ACC112 (cell line): ENCODE data around the gene WASF1.

Experiments used
- H2AFZ ChIP-seq: fragments of 200-600 bp; sonication (generic); one replicate; pipeline ENCODE4 v1.6.0; 2017; ENCODE audit warnings: antibody characterized with exemption, low read length; ENCODE audit not compliant: unreplicated experiment
- H3K27ac ChIP-seq: fragments of 200-600 bp; sonication (generic); 2 replicates; pipeline ENCODE4 v1.5.1; 2014; ENCODE audit warnings: low read depth, mild to moderate bottlenecking, antibody characterized with exemption, low read length, moderate library complexity
- H3K27me3 ChIP-seq: fragments of 200-600 bp; sonication (generic); 2 replicates; pipeline ENCODE4 v1.6.1; 2014; ENCODE audit warnings: mild to moderate bottlenecking, antibody characterized with exemption, low read length, moderate library complexity, mixed read lengths; ENCODE audit not compliant: insufficient read depth
- H3K36me3 ChIP-seq: fragments of 200-600 bp; sonication (generic); 2 replicates; pipeline ENCODE4 v1.6.1; 2016; ENCODE audit warnings: mild to moderate bottlenecking, antibody characterized with exemption, low read length, moderate library complexity, mixed read lengths; ENCODE audit not compliant: insufficient read depth
- H3K4me1 ChIP-seq: fragments of 200-600 bp; sonication (generic); one replicate; pipeline ENCODE4 v1.6.1; 2016; ENCODE audit warnings: low read length, mixed read lengths; ENCODE audit not compliant: insufficient read depth, unreplicated experiment, control insufficient read depth
- H3K4me3 ChIP-seq: fragments of 200-600 bp; sonication (generic); 2 replicates; pipeline ENCODE4 v1.5.1; 2014; ENCODE audit warnings: mild to moderate bottlenecking, low read depth, low read length
- H3K79me2 ChIP-seq: fragments of 200-600 bp; sonication (generic); one replicate; pipeline ENCODE4 v1.6.0; 2016; ENCODE audit warnings: low read length; ENCODE audit not compliant: control insufficient read depth, unreplicated experiment, insufficient read depth

The WASF1 gene

GRCh38 chr6:110173506-110174132 is 5.9 kb downstream of the WASF1 start:
- Histone ChIP-seq H3K4me1 (peaks cover 11% of the 10 kb centered on the region), H3K27me3 (no peaks in the 10 kb centered on the region), H2AFZ (no peak overlapping the region), H3K27ac (no peak overlapping the region), H3K4me3 (no peak overlapping the region), H3K36me3 (no peaks in the 10 kb centered on the region), H3K79me2 (peaks cover 73% of the 10 kb centered on the region)

- Histone ChIP-seq H3K4me3 (no peak overlapping the region), H3K27ac (no peak overlapping the region), H3K27me3 (no peaks in the 10 kb centered on the region), H3K36me3 (no peaks in the 10 kb centered on the region), H2AFZ (no peak overlapping the region), H3K79me2 (peaks cover 58% of the 10 kb centered on the region), H3K4me1 (no peaks in the 10 kb centered on the region)
These were observed 9.4 kb downstream of the WASF1 start for GRCh38 chr6:110170081-110170480.

DNA sequence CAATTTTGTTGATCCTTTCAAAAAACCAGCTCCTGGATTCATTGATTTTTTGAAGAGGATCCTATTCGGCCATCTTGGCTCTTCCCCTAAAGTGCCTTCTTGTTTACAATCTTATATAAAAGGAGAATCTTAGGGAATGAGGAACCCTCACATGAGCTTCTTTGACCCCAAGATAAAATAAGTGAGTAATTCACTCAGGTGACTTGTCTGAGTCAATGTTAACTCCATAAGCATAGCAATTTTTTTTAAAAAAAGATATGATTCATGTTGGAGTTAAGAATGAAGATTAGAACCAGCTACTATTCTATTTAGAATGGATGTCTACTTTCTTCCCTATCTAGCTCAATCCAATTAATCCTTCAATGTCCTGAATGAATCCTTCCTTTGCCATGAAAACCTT is 21.0 kb downstream of the WASF1 start:
- Histone ChIP-seq H2AFZ (no peak overlapping the region), H3K4me3 (no peak overlapping the region), H3K79me2 (peaks cover 10% of the 10 kb centered on the region), H3K27ac (no peak overlapping the region), H3K4me1 (no peaks in the 10 kb centered on the region), H3K36me3 (no peaks in the 10 kb centered on the region), H3K27me3 (no peaks in the 10 kb centered on the region)

GRCh38 chr6:110147870-110148269 is 31.6 kb downstream of the WASF1 start:
- H3K4me3 ChIP-seq, result no peak overlapping the region

DNA sequence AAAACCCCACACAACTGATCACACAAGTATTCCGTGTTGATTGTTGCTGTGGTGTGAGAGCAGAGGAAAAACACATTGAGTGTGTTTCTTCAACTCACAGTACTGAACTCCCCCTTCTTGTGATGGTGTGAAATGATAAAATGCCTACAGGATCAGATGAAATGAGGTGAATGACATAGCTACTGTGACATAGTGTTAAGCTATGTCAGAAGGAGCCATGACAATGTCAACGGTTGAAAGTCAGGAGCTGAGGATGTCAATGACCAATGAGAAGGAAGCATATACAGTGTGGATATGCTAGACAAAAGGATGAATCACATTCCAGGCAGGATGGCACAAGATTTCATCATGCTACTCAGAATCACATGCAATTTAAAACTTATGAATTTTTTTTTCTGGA is 38.8 kb downstream of the WASF1 start:
- no peaks in the 10 kb centered on the region for H3K79me2 ChIP-seq
- H3K27me3 ChIP-seq, result no peaks in the 10 kb centered on the region
- no peak overlapping the region for H2AFZ ChIP-seq
- no peaks in the 10 kb centered on the region for H3K4me1 ChIP-seq
- H3K36me3 ChIP-seq, result no peaks in the 10 kb centered on the region; the same call in 1 of the 2 replicates
- H3K27ac ChIP-seq, result no peak overlapping the region
- H3K4me3 ChIP-seq, result no peak overlapping the region

More at GRCh38 chr6:110147870-110148269, 31.6 kb downstream of the WASF1 start:
- Histone ChIP-seq H2AFZ (no peak overlapping the region), H3K27me3 (no peaks in the 10 kb centered on the region), H3K27ac (no peak overlapping the region), H3K36me3 (peaks cover 2% of the 10 kb centered on the region; the same call in 1 of the 2 replicates), H3K79me2 (peaks cover 4% of the 10 kb centered on the region), H3K4me1 (no peaks in the 10 kb centered on the region)

DNA sequence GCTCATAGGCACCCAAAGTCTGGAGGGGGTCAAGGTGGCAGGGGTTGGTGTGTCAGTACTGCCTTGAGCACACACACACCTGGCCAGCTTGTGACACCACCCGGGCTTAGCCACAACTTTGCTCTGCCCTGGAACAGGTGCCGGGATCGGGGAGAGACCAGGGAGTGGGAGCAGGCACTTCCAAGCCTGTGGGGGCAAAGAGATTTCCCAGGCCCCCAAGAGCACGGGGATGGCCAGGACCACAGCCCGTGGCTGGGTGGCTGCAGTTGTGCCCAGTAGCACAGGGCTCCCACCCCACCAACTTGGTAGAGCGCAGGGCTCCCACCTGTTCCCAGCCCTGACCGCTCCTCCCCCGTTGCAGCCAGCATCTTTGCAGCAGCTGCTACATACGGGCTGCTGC is 40.4 kb downstream of the WASF1 start:
- H3K27ac ChIP-seq, result no peak overlapping the region
- no peak overlapping the region for H3K4me3 ChIP-seq

DNA sequence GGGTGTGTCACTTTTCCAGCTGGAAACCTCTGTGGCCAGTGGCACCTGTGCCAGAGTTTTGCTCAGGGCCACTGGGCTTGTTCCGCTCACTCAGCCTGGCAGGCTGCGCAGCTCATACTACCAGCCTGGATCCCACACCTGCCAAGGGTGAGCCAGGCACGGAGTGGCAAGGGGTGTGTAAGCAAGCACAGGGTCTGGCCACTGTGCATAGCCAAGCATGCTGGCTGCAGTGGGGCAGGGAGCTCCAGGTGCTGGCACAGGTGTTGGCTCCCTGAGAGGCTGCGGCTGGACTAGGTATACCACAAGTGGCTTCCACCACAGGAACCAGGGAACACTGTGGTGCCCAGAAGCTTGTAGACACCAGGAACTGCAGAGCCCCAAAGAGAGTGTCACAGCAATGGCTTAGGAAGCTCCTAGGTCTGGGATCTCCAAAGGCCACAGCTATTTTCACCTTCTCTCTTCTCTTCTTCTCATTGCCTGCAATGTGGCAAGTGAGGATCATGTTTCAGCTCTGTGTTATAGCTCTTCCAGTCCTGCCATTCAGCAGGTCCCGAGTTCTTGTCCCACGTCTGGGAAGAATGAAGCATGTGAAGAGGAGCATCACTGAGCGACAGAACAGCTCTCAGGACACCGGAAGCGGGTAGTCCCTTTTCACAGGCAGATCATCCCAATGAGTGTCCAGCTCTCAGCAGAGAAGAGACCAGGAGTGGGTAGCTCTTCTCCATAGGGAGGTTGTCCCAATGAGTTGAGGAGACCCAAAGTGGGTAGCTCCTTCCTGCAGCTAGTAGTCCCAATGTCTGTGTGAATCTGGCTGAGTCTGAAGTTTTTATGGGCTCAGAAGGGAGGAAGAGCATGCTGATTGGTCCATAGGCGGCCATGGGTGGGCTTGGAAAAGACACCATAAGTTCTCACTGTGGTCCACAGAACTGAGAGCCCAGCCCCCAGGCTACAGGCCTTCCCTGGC is 41.3 kb downstream of the WASF1 start:
- Histone ChIP-seq H3K4me1 (no peaks in the 10 kb centered on the region), H3K27ac (no peak overlapping the region), H3K36me3 (no peaks in the 10 kb centered on the region; the same call in 1 of the 2 replicates), H3K27me3 (no peaks in the 10 kb centered on the region), H3K79me2 (no peaks in the 10 kb centered on the region), H3K4me3 (no peak overlapping the region), H2AFZ (no peak overlapping the region)

More for the DNA sequence above, 40.4 kb downstream of the WASF1 start:
- Histone ChIP-seq H3K79me2 (no peaks in the 10 kb centered on the region), H3K4me1 (no peaks in the 10 kb centered on the region), H2AFZ (no peak overlapping the region), H3K36me3 (no peaks in the 10 kb centered on the region; the same call in 1 of the 2 replicates), H3K27me3 (no peaks in the 10 kb centered on the region)

DNA sequence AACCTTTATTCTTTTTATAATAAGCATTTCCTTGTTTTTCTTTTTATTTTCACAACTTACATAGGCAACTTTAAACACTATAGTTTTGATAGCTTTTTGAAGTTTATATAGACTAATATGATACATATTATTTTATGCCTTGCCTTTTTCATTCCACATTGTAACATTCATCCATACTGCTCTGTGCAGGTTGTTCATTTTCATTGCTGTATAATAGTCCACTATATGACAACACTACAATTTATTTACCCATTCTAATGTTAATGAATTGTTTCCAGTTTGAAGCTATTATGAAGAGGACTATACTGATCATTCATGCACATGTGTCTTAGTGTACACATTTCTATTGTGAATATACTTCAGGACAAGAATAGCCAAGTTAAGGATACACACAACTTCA is 49.1 kb downstream of the WASF1 start:
- H3K4me1 ChIP-seq, result no peaks in the 10 kb centered on the region
- H3K79me2 ChIP-seq, result no peaks in the 10 kb centered on the region
- H3K4me3 ChIP-seq, result no peak overlapping the region
- peaks cover 7% of the 10 kb centered on the region; the same call in 1 of the 2 replicates for H3K36me3 ChIP-seq
- no peaks in the 10 kb centered on the region for H3K27me3 ChIP-seq
- H2AFZ ChIP-seq, result no peak overlapping the region
- no peak overlapping the region for H3K27ac ChIP-seq

DNA sequence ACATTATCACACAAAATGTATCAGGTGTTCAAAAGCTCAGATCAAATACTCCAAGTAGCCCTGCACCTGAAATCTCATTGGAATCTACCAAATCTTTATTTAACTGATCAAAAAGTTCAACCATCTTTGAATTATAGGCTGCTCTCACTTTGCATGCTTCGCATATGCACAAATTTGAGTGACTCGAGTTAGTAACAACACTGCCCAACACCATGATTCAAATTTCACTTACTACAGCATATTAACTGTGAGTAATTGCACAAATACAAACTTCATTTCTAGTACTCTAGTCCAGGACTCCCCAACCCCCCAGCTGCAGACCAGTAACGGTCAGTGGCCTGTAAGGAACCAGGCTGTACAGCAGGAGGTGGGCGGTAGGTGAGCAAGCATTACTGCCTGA is 51.1 kb downstream of the WASF1 start:
- H2AFZ ChIP-seq, result no peak overlapping the region
- H3K27me3 ChIP-seq, result no peaks in the 10 kb centered on the region
- H3K4me3 ChIP-seq, result no peak overlapping the region
- no peaks in the 10 kb centered on the region for H3K79me2 ChIP-seq
- H3K36me3 ChIP-seq, result peaks cover 9% of the 10 kb centered on the region; the same call in 1 of the 2 replicates
- H3K27ac ChIP-seq, result no peak overlapping the region
- no peaks in the 10 kb centered on the region for H3K4me1 ChIP-seq

GRCh38 chr6:110125361-110125760 is 54.1 kb downstream of the WASF1 start:
- Histone ChIP-seq H3K36me3 (peaks cover 9% of the 10 kb centered on the region; the same call in 1 of the 2 replicates), H2AFZ (no peak overlapping the region), H3K4me1 (no peaks in the 10 kb centered on the region), H3K27me3 (no peaks in the 10 kb centered on the region), H3K4me3 (no peak overlapping the region), H3K27ac (no peak overlapping the region), H3K79me2 (no peaks in the 10 kb centered on the region)
